GM23338 (cell line): ENCODE measurements around the gene ANKRD36B.
"Not testable (repeated sequence)": the region's sequence is repeated elsewhere in the genome, so short reads cannot be mapped to it uniquely, and the experiment has no call there.

Experiments
- EZH2 ChIP-seq: fragments of 200-600 bp; sonication (generic); IDR thresholded peaks from one replicate; pipeline ENCODE4 v1.8.0; 2017; ENCODE audit warnings: antibody characterized with exemption, mild to moderate bottlenecking, low read depth; ENCODE audit not compliant: unreplicated experiment
- POLR2AphosphoS5 ChIP-seq: IDR thresholded peaks from 2 replicates; pipeline ENCODE4 v1.6.1; 2016; ENCODE audit warnings: antibody characterized with exemption, low read depth
- ZNF331 ChIP-seq: fragments of 250-450 bp; sonication (Bioruptor Pico); IDR thresholded peaks from 2 replicates; pipeline ENCODE4 v1.5.0; 2020; ENCODE audit warnings: low read depth, mild to moderate bottlenecking, moderate library complexity
- TF ChIP-seq, protein P1 (sequence below), 2 experiments: fragments of 200-600 bp in 1 of 2; sonication (generic) in 1 of 2; conservative IDR thresholded peaks; 2 replicates each; pipeline versions ENCODE4 v1.5.1 to v1.6.1; 2016 to 2017; ENCODE audit warnings: antibody characterized with exemption in 2 of 2, low read depth in 2 of 2, mild to moderate bottlenecking in 2 of 2, moderate library complexity in 1 of 2

GRCh38 chr2:97611895-97612294 lies 22.2 kb upstream of the ANKRD36B start:
- TF ChIP-seq, protein P1, sequence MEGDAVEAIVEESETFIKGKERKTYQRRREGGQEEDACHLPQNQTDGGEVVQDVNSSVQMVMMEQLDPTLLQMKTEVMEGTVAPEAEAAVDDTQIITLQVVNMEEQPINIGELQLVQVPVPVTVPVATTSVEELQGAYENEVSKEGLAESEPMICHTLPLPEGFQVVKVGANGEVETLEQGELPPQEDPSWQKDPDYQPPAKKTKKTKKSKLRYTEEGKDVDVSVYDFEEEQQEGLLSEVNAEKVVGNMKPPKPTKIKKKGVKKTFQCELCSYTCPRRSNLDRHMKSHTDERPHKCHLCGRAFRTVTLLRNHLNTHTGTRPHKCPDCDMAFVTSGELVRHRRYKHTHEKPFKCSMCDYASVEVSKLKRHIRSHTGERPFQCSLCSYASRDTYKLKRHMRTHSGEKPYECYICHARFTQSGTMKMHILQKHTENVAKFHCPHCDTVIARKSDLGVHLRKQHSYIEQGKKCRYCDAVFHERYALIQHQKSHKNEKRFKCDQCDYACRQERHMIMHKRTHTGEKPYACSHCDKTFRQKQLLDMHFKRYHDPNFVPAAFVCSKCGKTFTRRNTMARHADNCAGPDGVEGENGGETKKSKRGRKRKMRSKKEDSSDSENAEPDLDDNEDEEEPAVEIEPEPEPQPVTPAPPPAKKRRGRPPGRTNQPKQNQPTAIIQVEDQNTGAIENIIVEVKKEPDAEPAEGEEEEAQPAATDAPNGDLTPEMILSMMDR (conservative IDR thresholded peaks at IDR 0.05; ENCODE audit: low read depth in 2 of 2): not testable (repeated sequence)
- not testable (repeated sequence) for TF ChIP-seq ZNF331 (CRISPR knock-in tag); POLR2AphosphoS5; EZH2
